ENCODE data around the gene KRTAP10-4.
"Not testable (repeated sequence)": the region's sequence is repeated elsewhere in the genome, so short reads cannot be mapped to it uniquely, and the experiment has no call there.

KRTAP10-4 gene

DNA sequence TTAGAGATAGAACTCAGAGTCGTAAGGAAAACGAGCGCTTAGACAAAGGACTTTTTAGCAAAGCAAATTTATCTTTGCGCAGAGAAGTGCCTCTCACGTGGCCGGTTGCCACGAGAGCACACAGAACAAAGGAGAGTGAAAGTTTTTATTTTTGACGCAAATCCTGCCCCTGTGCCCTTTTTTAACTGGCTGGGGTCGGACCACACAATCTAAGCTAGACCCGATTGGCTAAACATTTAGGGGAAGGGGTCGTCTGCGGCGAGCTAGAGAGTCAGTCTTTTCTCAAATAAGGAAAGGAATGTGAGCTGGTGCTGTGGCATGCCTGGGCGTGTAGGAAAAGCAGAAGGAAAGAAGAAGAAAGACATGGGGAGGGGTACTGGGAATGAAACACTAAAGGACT, 24.6 kb upstream of the KRTAP10-4 start:
- no peaks in the 10 kb centered on the region for H3K36me3 ChIP-seq (ENCODE audit: control insufficient read depth, insufficient read depth, low read length)
- DNase-seq (ENCODE audit: extremely low read depth, insufficient read length), result no peak
- H3K4me3 ChIP-seq (replicated peaks; ENCODE audit: low read depth, low read length), result no peak overlapping the region
- no peaks in the 10 kb centered on the region; the same call in 1 of the 2 replicates for H3K27me3 ChIP-seq (replicated peaks; ENCODE audit: control insufficient read depth, insufficient read depth, low read length)
- TF ChIP-seq, protein P1, sequence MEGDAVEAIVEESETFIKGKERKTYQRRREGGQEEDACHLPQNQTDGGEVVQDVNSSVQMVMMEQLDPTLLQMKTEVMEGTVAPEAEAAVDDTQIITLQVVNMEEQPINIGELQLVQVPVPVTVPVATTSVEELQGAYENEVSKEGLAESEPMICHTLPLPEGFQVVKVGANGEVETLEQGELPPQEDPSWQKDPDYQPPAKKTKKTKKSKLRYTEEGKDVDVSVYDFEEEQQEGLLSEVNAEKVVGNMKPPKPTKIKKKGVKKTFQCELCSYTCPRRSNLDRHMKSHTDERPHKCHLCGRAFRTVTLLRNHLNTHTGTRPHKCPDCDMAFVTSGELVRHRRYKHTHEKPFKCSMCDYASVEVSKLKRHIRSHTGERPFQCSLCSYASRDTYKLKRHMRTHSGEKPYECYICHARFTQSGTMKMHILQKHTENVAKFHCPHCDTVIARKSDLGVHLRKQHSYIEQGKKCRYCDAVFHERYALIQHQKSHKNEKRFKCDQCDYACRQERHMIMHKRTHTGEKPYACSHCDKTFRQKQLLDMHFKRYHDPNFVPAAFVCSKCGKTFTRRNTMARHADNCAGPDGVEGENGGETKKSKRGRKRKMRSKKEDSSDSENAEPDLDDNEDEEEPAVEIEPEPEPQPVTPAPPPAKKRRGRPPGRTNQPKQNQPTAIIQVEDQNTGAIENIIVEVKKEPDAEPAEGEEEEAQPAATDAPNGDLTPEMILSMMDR (IDR thresholded peaks at IDR 0.05; ENCODE audit: insufficient read depth, low read length, poor library complexity, severe bottlenecking), result no peak

DNA sequence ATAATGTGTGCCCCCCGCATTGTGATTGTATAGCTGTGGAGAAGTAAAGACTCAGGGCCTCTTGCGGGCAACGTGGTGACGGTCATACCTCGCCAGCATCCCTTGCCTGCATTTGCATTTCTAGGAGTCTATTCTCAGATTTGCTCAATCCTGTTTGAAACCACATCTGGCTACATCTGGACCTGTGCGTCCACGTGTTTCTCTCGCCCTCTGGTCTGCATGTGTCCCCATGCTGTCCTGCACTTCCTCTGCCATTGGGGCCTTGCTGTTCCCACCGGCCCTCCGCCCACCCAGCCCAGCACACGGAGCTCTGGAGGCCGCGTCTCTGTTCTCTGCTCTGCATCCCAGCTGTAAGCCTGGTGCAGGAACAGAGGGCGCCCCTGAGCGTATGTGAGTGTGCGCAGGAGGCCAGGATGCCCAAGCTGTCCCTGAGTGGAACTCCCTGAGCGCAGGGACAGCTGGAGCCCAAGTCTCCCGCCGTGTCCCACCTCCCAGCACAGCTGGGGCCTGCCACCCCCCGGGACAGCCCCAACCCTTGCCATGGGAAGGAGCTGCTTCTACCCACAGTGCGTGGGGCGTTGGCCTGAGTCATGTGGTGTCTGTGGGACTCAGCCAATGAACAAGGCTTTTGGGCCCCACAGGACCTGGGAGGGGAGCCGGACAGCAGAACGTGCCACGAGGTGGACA, 23.9 kb upstream of the KRTAP10-4 start:
- TF ChIP-seq, protein P1 (IDR thresholded peaks at IDR 0.05; ENCODE audit: insufficient read depth, low read length, poor library complexity, severe bottlenecking), result no peak
- Histone ChIP-seq H3K4me3 (replicated peaks; ENCODE audit: low read depth, low read length) (no peak overlapping the region), H3K27me3 (replicated peaks; ENCODE audit: control insufficient read depth, insufficient read depth, low read length) (no peaks in the 10 kb centered on the region; the same call in 1 of the 2 replicates), H3K36me3 (ENCODE audit: control insufficient read depth, insufficient read depth, low read length) (no peaks in the 10 kb centered on the region)
- DNase-seq (ENCODE audit: extremely low read depth, insufficient read length), result no peak

DNA sequence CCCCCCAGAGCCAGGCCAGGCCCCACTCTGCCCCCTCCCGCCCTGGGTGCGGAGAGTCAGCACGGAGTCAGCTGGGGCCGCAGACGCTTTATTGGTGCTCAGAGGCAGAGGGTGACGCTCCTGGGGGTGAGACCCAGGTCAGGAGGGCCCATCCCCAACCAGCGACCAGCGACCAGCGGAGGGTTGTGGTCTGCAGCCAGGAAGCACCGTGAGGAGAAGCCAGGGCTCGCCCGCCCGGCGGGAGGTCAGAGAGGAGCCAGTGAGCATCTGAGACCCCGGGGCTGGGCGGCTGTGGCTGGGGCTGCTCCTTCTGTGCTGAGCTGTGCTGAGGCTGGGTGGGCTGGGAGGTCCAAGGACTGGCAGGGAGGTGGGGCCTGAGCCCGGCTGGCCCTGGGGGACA, 23.2 kb upstream of the KRTAP10-4 start:
- not testable (repeated sequence) for H3K4me3 ChIP-seq (replicated peaks; ENCODE audit: low read depth, low read length); DNase-seq (ENCODE audit: extremely low read depth, insufficient read length); H3K36me3 ChIP-seq (ENCODE audit: control insufficient read depth, insufficient read depth, low read length); H3K27me3 ChIP-seq (replicated peaks; ENCODE audit: control insufficient read depth, insufficient read depth, low read length)

DNA sequence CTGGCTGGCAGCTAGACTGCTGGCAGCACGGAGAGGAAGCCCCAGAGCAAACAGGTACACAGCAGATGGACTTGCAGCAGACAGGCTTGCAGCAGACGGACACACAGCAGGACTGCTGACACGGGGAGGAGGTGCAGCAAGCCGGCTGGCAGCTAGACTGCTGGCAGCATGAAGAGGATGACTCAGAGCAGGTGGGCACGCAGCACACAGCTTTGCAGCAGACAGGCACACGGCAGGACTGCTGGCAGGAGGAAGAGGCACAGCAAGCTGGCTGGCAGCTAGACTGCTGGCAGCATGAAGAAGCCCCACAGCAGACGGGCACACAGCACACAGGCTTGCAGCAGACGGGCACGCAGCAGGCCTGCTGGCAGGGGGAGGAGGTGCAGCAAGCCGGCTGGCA, 22.7 kb upstream of the KRTAP10-4 start:
- Histone ChIP-seq H3K36me3 (ENCODE audit: control insufficient read depth, insufficient read depth, low read length) (no peaks in the 10 kb centered on the region), H3K4me3 (replicated peaks; ENCODE audit: low read depth, low read length) (no peak overlapping the region), H3K27me3 (replicated peaks; ENCODE audit: control insufficient read depth, insufficient read depth, low read length) (no peaks in the 10 kb centered on the region; the same call in 1 of the 2 replicates)
- TF ChIP-seq, protein P1 (IDR thresholded peaks at IDR 0.05; ENCODE audit: insufficient read depth, low read length, poor library complexity, severe bottlenecking), result no peak
- DNase-seq (ENCODE audit: extremely low read depth, insufficient read length), result no peak

DNA sequence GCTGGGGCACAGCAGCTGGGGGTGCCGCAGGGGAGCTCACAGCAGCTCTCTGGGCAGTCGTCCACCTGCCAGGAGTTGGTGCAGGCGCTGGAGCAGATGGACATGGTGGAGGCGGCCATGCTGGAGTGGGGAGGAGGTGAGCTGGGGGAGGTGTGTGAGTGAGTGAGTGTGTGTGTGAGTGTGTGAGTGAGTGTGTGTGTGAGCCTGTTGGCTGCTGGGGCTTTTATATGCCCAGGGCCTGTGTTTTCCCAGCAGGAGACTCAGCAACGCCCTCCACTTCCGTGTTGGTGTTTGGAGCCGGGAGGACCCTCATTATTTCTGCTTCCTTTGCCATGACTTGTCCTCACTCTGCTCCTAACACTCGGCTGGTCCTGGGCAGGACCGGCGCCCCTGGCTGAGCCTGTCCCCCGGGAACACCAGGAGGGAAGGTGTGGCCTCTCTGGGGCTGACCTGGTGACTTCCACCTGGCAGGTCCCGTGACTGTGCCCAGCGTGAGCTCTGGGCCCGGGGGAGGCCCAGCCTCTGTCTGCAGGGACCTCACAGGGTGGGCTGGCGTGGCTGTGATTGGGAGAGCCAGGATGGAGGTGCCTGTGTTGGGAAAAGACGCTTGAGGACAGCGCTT, 22.1 kb upstream of the KRTAP10-4 start, which contains the start of gene KRTAP10-2:
Gene KRTAP10-2 (minus strand): TSS at position 166 of the 622 bp plus-strand sequence. CDS start 47 bp downstream, at position 119.
- Histone ChIP-seq H3K27me3 (replicated peaks; ENCODE audit: control insufficient read depth, insufficient read depth, low read length) (no peaks in the 10 kb centered on the region; the same call in 1 of the 2 replicates), H3K36me3 (ENCODE audit: control insufficient read depth, insufficient read depth, low read length) (no peaks in the 10 kb centered on the region), H3K4me3 (replicated peaks; ENCODE audit: low read depth, low read length) (no peak within 1 kb of the TSS)
- DNase-seq (ENCODE audit: extremely low read depth, insufficient read length), result no peak
- TF ChIP-seq, protein P1 (IDR thresholded peaks at IDR 0.05; ENCODE audit: insufficient read depth, low read length, poor library complexity, severe bottlenecking), result no peak

DNA sequence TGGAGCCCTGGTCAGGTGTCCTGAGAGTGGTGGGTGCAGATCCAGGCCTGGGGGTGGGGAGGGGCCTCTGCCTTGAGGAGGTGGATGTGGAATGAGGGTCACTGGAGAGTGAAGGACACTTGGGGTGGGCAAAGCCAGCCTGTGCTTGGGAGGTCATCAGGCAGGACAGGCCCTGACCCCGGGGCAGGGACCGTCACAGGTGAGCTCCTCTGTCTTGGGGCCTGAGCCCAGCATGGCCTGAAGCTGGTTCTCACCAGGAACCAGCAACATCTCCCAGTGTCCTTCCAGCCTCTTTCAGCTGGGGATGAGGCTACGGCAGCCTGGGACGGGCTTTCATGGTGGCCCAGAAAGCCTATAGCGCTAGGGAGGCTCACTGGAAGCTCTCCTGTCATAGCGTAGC, 21.4 kb upstream of the KRTAP10-4 start:
- Histone ChIP-seq H3K36me3 (ENCODE audit: control insufficient read depth, insufficient read depth, low read length) (no peaks in the 10 kb centered on the region), H3K4me3 (replicated peaks; ENCODE audit: low read depth, low read length) (no peak overlapping the region), H3K27me3 (replicated peaks; ENCODE audit: control insufficient read depth, insufficient read depth, low read length) (no peaks in the 10 kb centered on the region; the same call in 1 of the 2 replicates)
- no peak for DNase-seq (ENCODE audit: extremely low read depth, insufficient read length)
- TF ChIP-seq, protein P1 (IDR thresholded peaks at IDR 0.05; ENCODE audit: insufficient read depth, low read length, poor library complexity, severe bottlenecking), result no peak
